ENCODE measurements around the gene ALPL. TPM values are rescaled to one million over a fixed set of nuclear protein-coding genes. Genes with fewer than 3 reads are reported as not detected.

The ALPL gene
- total and polyA plus RNA-seq, 9 of the 15 experiments (the other 6 are each of a cell fraction or from before 2014, with no cell fraction given) = 0.04 to 0.38 (median 0.18) TPM; not detected in 4

DNA sequence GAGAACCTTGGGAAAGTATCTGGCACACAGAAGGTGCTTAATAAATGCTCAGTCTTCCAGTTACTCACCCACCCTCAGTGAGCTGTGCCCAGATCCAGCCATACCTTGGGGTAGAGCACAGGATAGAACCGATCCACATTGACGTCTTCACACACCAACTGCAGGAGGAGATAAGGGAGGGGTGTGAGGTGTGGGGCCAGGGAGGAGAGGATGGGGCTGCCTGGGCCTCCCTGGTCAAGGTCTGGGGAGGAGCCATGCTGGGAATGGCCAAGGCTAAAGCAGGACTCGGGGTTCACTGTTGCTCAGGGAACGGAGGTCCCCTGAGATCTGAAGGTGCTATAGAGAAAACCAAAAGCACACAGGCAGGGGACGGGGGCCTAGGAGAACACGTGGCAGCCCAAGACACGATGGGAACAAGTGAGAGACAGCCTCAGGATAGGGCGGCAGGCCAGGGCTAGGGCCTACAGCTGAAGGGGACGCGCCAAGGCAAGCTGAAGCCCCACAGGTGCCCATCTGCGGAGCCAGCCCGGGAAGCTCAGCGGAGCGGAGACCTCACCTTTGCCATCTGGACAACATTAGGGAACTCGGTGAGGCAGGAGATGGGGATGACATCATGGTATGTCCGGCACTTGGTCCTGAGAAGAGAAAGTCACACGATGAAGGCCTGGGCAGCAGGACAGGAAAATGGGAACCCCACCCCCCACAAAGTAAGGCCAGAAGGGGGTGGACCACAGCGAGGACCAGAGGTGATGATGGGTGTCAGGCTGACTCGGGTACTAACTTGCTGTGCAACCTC is 104.0 kb downstream of the ALPL start (continued):
- TF ChIP-seq, protein P1, sequence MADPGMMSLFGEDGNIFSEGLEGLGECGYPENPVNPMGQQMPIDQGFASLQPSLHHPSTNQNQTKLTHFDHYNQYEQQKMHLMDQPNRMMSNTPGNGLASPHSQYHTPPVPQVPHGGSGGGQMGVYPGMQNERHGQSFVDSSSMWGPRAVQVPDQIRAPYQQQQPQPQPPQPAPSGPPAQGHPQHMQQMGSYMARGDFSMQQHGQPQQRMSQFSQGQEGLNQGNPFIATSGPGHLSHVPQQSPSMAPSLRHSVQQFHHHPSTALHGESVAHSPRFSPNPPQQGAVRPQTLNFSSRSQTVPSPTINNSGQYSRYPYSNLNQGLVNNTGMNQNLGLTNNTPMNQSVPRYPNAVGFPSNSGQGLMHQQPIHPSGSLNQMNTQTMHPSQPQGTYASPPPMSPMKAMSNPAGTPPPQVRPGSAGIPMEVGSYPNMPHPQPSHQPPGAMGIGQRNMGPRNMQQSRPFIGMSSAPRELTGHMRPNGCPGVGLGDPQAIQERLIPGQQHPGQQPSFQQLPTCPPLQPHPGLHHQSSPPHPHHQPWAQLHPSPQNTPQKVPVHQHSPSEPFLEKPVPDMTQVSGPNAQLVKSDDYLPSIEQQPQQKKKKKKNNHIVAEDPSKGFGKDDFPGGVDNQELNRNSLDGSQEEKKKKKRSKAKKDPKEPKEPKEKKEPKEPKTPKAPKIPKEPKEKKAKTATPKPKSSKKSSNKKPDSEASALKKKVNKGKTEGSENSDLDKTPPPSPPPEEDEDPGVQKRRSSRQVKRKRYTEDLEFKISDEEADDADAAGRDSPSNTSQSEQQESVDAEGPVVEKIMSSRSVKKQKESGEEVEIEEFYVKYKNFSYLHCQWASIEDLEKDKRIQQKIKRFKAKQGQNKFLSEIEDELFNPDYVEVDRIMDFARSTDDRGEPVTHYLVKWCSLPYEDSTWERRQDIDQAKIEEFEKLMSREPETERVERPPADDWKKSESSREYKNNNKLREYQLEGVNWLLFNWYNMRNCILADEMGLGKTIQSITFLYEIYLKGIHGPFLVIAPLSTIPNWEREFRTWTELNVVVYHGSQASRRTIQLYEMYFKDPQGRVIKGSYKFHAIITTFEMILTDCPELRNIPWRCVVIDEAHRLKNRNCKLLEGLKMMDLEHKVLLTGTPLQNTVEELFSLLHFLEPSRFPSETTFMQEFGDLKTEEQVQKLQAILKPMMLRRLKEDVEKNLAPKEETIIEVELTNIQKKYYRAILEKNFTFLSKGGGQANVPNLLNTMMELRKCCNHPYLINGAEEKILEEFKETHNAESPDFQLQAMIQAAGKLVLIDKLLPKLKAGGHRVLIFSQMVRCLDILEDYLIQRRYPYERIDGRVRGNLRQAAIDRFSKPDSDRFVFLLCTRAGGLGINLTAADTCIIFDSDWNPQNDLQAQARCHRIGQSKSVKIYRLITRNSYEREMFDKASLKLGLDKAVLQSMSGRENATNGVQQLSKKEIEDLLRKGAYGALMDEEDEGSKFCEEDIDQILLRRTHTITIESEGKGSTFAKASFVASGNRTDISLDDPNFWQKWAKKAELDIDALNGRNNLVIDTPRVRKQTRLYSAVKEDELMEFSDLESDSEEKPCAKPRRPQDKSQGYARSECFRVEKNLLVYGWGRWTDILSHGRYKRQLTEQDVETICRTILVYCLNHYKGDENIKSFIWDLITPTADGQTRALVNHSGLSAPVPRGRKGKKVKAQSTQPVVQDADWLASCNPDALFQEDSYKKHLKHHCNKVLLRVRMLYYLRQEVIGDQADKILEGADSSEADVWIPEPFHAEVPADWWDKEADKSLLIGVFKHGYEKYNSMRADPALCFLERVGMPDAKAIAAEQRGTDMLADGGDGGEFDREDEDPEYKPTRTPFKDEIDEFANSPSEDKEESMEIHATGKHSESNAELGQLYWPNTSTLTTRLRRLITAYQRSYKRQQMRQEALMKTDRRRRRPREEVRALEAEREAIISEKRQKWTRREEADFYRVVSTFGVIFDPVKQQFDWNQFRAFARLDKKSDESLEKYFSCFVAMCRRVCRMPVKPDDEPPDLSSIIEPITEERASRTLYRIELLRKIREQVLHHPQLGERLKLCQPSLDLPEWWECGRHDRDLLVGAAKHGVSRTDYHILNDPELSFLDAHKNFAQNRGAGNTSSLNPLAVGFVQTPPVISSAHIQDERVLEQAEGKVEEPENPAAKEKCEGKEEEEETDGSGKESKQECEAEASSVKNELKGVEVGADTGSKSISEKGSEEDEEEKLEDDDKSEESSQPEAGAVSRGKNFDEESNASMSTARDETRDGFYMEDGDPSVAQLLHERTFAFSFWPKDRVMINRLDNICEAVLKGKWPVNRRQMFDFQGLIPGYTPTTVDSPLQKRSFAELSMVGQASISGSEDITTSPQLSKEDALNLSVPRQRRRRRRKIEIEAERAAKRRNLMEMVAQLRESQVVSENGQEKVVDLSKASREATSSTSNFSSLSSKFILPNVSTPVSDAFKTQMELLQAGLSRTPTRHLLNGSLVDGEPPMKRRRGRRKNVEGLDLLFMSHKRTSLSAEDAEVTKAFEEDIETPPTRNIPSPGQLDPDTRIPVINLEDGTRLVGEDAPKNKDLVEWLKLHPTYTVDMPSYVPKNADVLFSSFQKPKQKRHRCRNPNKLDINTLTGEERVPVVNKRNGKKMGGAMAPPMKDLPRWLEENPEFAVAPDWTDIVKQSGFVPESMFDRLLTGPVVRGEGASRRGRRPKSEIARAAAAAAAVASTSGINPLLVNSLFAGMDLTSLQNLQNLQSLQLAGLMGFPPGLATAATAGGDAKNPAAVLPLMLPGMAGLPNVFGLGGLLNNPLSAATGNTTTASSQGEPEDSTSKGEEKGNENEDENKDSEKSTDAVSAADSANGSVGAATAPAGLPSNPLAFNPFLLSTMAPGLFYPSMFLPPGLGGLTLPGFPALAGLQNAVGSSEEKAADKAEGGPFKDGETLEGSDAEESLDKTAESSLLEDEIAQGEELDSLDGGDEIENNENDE (IDR thresholded peaks at IDR 0.05; ENCODE audit: low read depth, low read length) = no peak
- peak; percentile 58; the same call in 1 of the 2 replicates for TF ChIP-seq EHMT2 (IDR thresholded peaks at IDR 0.05)
- no peak for TF ChIP-seq BMI1 (IDR thresholded peaks at IDR 0.05; ENCODE audit: low read length)
- TF ChIP-seq MCM7 (IDR thresholded peaks at IDR 0.05) = no peak
- peak in 1 of 2 experiments; percentile 56; a peak in 1 of 4 replicates for TF ChIP-seq HDAC1 (IDR thresholded peaks at IDR 0.05)
- TF ChIP-seq EZH2 (IDR thresholded peaks at IDR 0.05; ENCODE audit: borderline replicate concordance, low read depth, low read length) = no peak
- TF ChIP-seq SNIP1 (IDR thresholded peaks at IDR 0.05; ENCODE audit: low read depth) = no peak
- TF ChIP-seq XRCC3 (IDR thresholded peaks at IDR 0.05) = no peak
- TF ChIP-seq TFAM (CRISPR knock-in tag; conservative IDR thresholded peaks at IDR 0.05) = no peak
- TF ChIP-seq SIX5 (IDR thresholded peaks at IDR 0.05; ENCODE audit: borderline replicate concordance in 1 of 2, insufficient read depth in 1 of 2, low read depth in 1 of 2, low read length in 2 of 2) = no peak
- peak in 1 of 2 experiments; percentile 83; a peak in 1 of 4 replicates for TF ChIP-seq SRF (CRISPR knock-in tag; IDR thresholded peaks at IDR 0.05)
- no peak for TF ChIP-seq MEF2A (IDR thresholded peaks at IDR 0.05; ENCODE audit: control insufficient read depth, low read depth, low read length)
- TF ChIP-seq SMC3 (conservative IDR thresholded peaks at IDR 0.05; ENCODE audit: insufficient read depth, low read depth, low read length) = no peak
- no peak for TF ChIP-seq RFX5 (IDR thresholded peaks at IDR 0.05; ENCODE audit: low read depth, low read length)
- no peak for TF ChIP-seq ZNF445 (CRISPR knock-in tag; IDR thresholded peaks at IDR 0.05; ENCODE audit: low read depth)
- no peak for TF ChIP-seq ETS2 (tag; IDR thresholded peaks at IDR 0.05; ENCODE audit: borderline replicate concordance, poor library complexity, severe bottlenecking)
